ENCODE data around the gene ATP5F1D. TPM values are rescaled to one million over a fixed set of nuclear protein-coding genes. Genes with fewer than 3 reads are reported as not detected.
A peak's percentile ranks its signal among the peaks of the same experiment; 100 is the strongest.

The ATP5F1D gene
- total and polyA plus RNA-seq, 2 of the 13 experiments (the other 11 are each of a cell fraction or from before 2014, with no cell fraction given): 39.4 to 78.7 TPM

DNA sequence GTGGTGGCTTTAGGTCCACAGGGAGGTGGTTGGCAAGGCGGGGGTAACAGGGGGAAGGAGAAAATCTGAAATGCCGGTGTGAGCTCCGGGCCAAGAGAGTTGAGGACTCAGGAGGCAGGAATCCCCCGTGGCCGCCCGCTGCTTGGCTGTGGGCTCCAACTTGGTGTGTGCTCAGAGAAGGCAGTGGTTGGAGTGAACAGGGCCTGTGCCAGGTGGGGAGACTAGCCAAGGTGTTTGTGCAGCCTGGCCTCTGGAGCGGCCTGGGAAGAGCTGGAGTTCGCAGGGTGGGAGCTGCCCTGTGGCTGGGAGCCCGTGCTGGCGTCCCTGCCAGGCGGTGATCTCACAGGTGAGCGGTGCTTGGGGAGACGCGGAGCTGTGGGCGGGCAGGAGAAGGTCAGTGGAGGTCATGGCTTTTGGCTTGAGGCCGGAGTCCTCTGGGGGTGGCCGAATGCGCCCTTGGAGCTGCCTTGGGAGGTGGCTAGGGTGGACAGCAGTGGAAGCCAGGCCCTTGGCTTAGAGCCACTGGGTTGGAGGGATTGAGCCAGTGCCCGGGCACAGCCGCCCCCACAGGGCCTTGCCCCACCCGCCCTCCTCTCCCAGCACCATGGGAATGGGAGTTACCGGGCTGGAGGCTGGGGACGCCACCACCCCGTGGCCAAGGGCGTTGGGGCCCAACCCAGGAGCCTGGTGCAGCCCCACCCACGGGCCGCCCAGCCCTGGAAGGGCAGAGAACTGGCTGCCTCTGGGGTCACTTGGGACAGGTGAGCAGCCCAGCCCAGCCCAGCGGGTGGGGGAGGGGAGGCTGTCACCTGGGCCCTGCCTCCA, 20.5 kb downstream of the ATP5F1D start (continued):
- TF ChIP-seq TMF1 (CRISPR knock-in tag; IDR thresholded peaks at IDR 0.05; ENCODE audit: low read depth): no peak
- no peak for TF ChIP-seq SYNCRIP (IDR thresholded peaks at IDR 0.05; ENCODE audit: insufficient read depth, low read depth, low read length)
- 0 out of 2 replicates have a peak, but pooled peaks have one; percentile 60 for TF ChIP-seq HMGXB3 (CRISPR knock-in tag; IDR thresholded peaks at IDR 0.05; ENCODE audit: borderline replicate concordance)
- TF ChIP-seq ZNF607 (CRISPR knock-in tag; IDR thresholded peaks at IDR 0.05; ENCODE audit: borderline replicate concordance): no peak
- TF ChIP-seq PAF1 (CRISPR knock-in tag; IDR thresholded peaks at IDR 0.05): no peak
- peak; percentile 19 for TF ChIP-seq HNRNPLL (IDR thresholded peaks at IDR 0.05; ENCODE audit: low read depth, low read length, poor library complexity, severe bottlenecking)
- TF ChIP-seq, protein P1, sequence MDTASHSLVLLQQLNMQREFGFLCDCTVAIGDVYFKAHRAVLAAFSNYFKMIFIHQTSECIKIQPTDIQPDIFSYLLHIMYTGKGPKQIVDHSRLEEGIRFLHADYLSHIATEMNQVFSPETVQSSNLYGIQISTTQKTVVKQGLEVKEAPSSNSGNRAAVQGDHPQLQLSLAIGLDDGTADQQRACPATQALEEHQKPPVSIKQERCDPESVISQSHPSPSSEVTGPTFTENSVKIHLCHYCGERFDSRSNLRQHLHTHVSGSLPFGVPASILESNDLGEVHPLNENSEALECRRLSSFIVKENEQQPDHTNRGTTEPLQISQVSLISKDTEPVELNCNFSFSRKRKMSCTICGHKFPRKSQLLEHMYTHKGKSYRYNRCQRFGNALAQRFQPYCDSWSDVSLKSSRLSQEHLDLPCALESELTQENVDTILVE (CRISPR knock-in tag; IDR thresholded peaks at IDR 0.05): no peak
- TF ChIP-seq ZFP90 (CRISPR knock-in tag; IDR thresholded peaks at IDR 0.05; ENCODE audit: borderline replicate concordance): no peak
- TF ChIP-seq PHF21A (CRISPR knock-in tag; IDR thresholded peaks at IDR 0.05): no peak; the same call in 1 of the 2 replicates
- TF ChIP-seq FUBP1 (CRISPR knock-in tag; IDR thresholded peaks at IDR 0.05; ENCODE audit: borderline replicate concordance): no peak
- no peak; the same call in 1 of the 2 replicates for TF ChIP-seq MEIS1 (CRISPR knock-in tag; IDR thresholded peaks at IDR 0.05; ENCODE audit: borderline replicate concordance)
- no peak for TF ChIP-seq PHF5A (CRISPR knock-in tag; IDR thresholded peaks at IDR 0.05; ENCODE audit: low read depth, unreplicated experiment)
- TF ChIP-seq ZNF703 (CRISPR knock-in tag; IDR thresholded peaks at IDR 0.05; ENCODE audit: borderline replicate concordance): no peak
- TF ChIP-seq TRIM24 (CRISPR knock-in tag; IDR thresholded peaks at IDR 0.05): no peak
- TF ChIP-seq, protein P2, sequence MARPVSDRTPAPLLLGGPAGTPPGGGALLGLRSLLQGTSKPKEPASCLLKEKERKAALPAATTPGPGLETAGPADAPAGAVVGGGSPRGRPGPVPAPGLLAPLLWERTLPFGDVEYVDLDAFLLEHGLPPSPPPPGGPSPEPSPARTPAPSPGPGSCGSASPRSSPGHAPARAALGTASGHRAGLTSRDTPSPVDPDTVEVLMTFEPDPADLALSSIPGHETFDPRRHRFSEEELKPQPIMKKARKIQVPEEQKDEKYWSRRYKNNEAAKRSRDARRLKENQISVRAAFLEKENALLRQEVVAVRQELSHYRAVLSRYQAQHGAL (CRISPR knock-in tag; IDR thresholded peaks at IDR 0.05; ENCODE audit: not compliant biosample characterization): no peak
- peak; percentile 28; the same call in 1 of the 2 replicates for TF ChIP-seq ZNF788 (CRISPR knock-in tag; IDR thresholded peaks at IDR 0.05; ENCODE audit: borderline replicate concordance)
- TF ChIP-seq GATAD1 (CRISPR knock-in tag; IDR thresholded peaks at IDR 0.05): no peak

Data from HepG2 (cell line).